SK-N-MC (cell line): ENCODE measurements around the gene RECQL5.

ENCODE experiments used
- FOXP2 ChIP-seq: optimal IDR thresholded peaks from 2 replicates; pipeline ENCODE3; 2011; ENCODE audit warnings: mild to moderate bottlenecking, moderate library complexity; ENCODE audit not compliant: insufficient read depth; ENCODE audit errors: extremely low read length, control extremely low read depth
- POLR2AphosphoS5 ChIP-seq: IDR thresholded peaks from 2 replicates; pipeline ENCODE4 v1.6.1; 2012; ENCODE audit warnings: mild to moderate bottlenecking, low read depth, low read length, borderline replicate concordance

GRCh38 chr17:75640556-75641119 lies 26.3 kb downstream of the RECQL5 start:
- TF ChIP-seq FOXP2: no peak
- no peak for TF ChIP-seq POLR2AphosphoS5
